Measurements from ENCODE around the gene ALK. TPM values are rescaled to one million over a fixed set of nuclear protein-coding genes. Genes with fewer than 3 reads are reported as not detected.

ALK gene
- total and polyA plus RNA-seq, 2 donors (not counting 1 experiment from before 2014, with no cell fraction given), result under 0.01 to 0.02 TPM

DNA sequence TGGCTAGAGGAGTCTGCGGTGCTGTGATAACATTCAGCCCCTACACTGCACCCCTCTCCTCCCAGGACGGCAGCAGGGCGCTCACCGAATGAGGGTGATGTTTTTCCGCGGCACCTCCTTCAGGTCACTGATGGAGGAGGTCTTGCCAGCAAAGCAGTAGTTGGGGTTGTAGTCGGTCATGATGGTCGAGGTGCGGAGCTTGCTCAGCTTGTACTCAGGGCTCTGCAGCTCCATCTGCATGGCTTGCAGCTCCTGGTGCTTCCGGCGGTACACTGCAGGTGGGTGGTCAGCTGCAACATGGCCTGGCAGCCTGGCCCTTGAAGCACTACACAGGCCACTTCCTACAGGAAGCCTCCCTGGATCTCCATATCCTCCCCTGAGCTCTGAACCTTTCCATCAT is 698.1 kb downstream of the ALK start:
- Histone ChIP-seq H3K27ac (ENCODE audit: insufficient read depth, low read length) (no peak overlapping the region), H3K79me2 (ENCODE audit: control insufficient read depth, insufficient read depth, low read length) (no peaks in the 10 kb centered on the region), H3K27me3 (ENCODE audit: control insufficient read depth, insufficient read depth, low read length) (peaks cover 6% of the 10 kb centered on the region), H3K4me2 (ENCODE audit: extremely low read depth, insufficient read depth, low read length) (no peak overlapping the region), H3K9ac (ENCODE audit: insufficient read depth, low read length) (no peak overlapping the region), H3K4me1 (ENCODE audit: control insufficient read depth, extremely low read depth, insufficient read depth, low read length) (peaks cover 5% of the 10 kb centered on the region), H3K9me3 (ENCODE audit: control insufficient read depth, insufficient read depth, low read depth, low read length) (no peaks in the 10 kb centered on the region), H4K20me1 (ENCODE audit: control insufficient read depth, extremely low read depth, insufficient read depth, low read length) (no peaks in the 10 kb centered on the region), H2AFZ (ENCODE audit: low read length) (no peak overlapping the region), H3K36me3 (ENCODE audit: control insufficient read depth, insufficient read depth, low read length) (no peaks in the 10 kb centered on the region), H3K4me3 (replicated peaks in 1 of 4; ENCODE audit: control extremely low read depth in 1 of 4, insufficient read depth in 1 of 4, low read depth in 3 of 4, low read length in 4 of 4) (no peak overlapping the region)
- TF ChIP-seq EZH2 (IDR thresholded peaks at IDR 0.05; ENCODE audit: low read length, missing control alignments), result no peak
- TF ChIP-seq, protein P1, sequence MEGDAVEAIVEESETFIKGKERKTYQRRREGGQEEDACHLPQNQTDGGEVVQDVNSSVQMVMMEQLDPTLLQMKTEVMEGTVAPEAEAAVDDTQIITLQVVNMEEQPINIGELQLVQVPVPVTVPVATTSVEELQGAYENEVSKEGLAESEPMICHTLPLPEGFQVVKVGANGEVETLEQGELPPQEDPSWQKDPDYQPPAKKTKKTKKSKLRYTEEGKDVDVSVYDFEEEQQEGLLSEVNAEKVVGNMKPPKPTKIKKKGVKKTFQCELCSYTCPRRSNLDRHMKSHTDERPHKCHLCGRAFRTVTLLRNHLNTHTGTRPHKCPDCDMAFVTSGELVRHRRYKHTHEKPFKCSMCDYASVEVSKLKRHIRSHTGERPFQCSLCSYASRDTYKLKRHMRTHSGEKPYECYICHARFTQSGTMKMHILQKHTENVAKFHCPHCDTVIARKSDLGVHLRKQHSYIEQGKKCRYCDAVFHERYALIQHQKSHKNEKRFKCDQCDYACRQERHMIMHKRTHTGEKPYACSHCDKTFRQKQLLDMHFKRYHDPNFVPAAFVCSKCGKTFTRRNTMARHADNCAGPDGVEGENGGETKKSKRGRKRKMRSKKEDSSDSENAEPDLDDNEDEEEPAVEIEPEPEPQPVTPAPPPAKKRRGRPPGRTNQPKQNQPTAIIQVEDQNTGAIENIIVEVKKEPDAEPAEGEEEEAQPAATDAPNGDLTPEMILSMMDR (conservative IDR thresholded peaks at IDR 0.05 in 1 of 2, IDR thresholded peaks at IDR 0.05 in 1 of 2; ENCODE audit: low read depth in 1 of 2, low read length in 2 of 2), result no peak
- no peak for DNase-seq (ENCODE audit: low read depth in 2 of 2)

DNA sequence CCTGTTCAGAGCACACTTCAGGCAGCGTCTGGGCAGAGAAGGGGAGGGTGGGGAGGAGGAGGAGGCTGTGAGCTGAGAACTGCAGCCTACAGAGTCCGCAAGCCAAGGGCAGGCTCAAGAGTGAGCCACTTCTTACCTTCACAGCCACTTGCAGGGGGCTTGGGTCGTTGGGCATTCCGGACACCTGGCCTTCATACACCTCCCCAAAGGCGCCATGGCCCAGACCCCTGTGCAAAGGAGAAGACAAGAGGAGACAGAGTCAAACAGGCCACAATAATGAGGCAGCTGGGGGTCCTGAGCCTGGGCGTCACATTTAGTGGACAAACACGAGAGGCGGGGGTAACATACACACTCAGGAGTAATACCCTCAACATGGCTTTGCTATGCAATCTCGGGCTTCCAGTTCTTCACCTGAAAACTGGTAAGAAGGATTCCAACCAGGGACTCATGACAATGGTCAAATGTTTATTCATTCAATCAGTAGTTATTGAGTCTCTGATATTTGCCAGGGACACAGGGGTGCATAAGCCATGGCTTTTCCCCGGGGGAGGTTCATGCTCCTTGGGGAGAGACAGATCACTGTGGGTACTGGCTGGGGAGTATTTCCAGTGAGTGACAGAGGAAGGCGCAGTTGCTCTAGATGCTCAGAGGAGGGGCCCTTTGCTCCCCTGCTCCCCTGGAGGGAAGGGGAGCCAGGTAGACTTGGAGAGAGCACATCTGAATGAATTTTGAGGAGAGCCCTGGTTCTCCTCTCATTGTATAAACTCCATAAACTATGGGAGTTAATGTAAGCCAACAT is 698.8 kb downstream of the ALK start:
- Histone ChIP-seq H3K4me2 (ENCODE audit: extremely low read depth, insufficient read depth, low read length) (no peak overlapping the region), H3K4me1 (ENCODE audit: control insufficient read depth, extremely low read depth, insufficient read depth, low read length) (peaks cover 5% of the 10 kb centered on the region), H3K9me3 (ENCODE audit: control insufficient read depth, insufficient read depth, low read depth, low read length) (no peaks in the 10 kb centered on the region), H3K9ac (ENCODE audit: insufficient read depth, low read length) (no peak overlapping the region), H4K20me1 (ENCODE audit: control insufficient read depth, extremely low read depth, insufficient read depth, low read length) (no peaks in the 10 kb centered on the region), H3K4me3 (replicated peaks in 1 of 4; ENCODE audit: control extremely low read depth in 1 of 4, insufficient read depth in 1 of 4, low read depth in 3 of 4, low read length in 4 of 4) (no peak overlapping the region), H3K36me3 (ENCODE audit: control insufficient read depth, insufficient read depth, low read length) (no peaks in the 10 kb centered on the region), H2AFZ (ENCODE audit: low read length) (no peak overlapping the region), H3K79me2 (ENCODE audit: control insufficient read depth, insufficient read depth, low read length) (no peaks in the 10 kb centered on the region), H3K27ac (ENCODE audit: insufficient read depth, low read length) (no peak overlapping the region), H3K27me3 (ENCODE audit: control insufficient read depth, insufficient read depth, low read length) (peaks cover 4% of the 10 kb centered on the region)
- TF ChIP-seq, protein P1 (conservative IDR thresholded peaks at IDR 0.05 in 1 of 2, IDR thresholded peaks at IDR 0.05 in 1 of 2; ENCODE audit: low read depth in 1 of 2, low read length in 2 of 2), result no peak
- TF ChIP-seq EZH2 (IDR thresholded peaks at IDR 0.05; ENCODE audit: low read length, missing control alignments), result no peak
- DNase-seq (ENCODE audit: low read depth in 2 of 2), result no peak

GRCh38 chr2:29220506-29221270 is 700.7 kb downstream of the ALK start:
- H3K9ac ChIP-seq (ENCODE audit: insufficient read depth, low read length), result no peak overlapping the region
- H2AFZ ChIP-seq (ENCODE audit: low read length), result no peak overlapping the region
- no peaks in the 10 kb centered on the region for H3K9me3 ChIP-seq (ENCODE audit: control insufficient read depth, insufficient read depth, low read depth, low read length)
- TF ChIP-seq, protein P1 (conservative IDR thresholded peaks at IDR 0.05 in 1 of 2, IDR thresholded peaks at IDR 0.05 in 1 of 2; ENCODE audit: low read depth in 1 of 2, low read length in 2 of 2), result no peak
- TF ChIP-seq EZH2 (IDR thresholded peaks at IDR 0.05; ENCODE audit: low read length, missing control alignments), result no peak
- H3K27ac ChIP-seq (ENCODE audit: insufficient read depth, low read length), result no peak overlapping the region
- no peaks in the 10 kb centered on the region for H3K36me3 ChIP-seq (ENCODE audit: control insufficient read depth, insufficient read depth, low read length)
- H3K4me2 ChIP-seq (ENCODE audit: extremely low read depth, insufficient read depth, low read length), result no peak overlapping the region
- no peak for DNase-seq (ENCODE audit: low read depth in 2 of 2)
- no peak overlapping the region for H3K4me3 ChIP-seq (replicated peaks in 1 of 4; ENCODE audit: control extremely low read depth in 1 of 4, insufficient read depth in 1 of 4, low read depth in 3 of 4, low read length in 4 of 4)
- peaks cover 5% of the 10 kb centered on the region for H3K4me1 ChIP-seq (ENCODE audit: control insufficient read depth, extremely low read depth, insufficient read depth, low read length)
- H3K79me2 ChIP-seq (ENCODE audit: control insufficient read depth, insufficient read depth, low read length), result no peaks in the 10 kb centered on the region
- H3K27me3 ChIP-seq (ENCODE audit: control insufficient read depth, insufficient read depth, low read length), result peaks cover 4% of the 10 kb centered on the region
- no peaks in the 10 kb centered on the region for H4K20me1 ChIP-seq (ENCODE audit: control insufficient read depth, extremely low read depth, insufficient read depth, low read length)
